ENCODE results near the gene NCAM2. TPM values are rescaled to one million over a fixed set of nuclear protein-coding genes. Genes with fewer than 3 reads are reported as not detected.

NCAM2 gene
- total and polyA plus RNA-seq, 2 of the 8 experiments (the other 6 are each of a cell fraction or from before 2014, with no cell fraction given), result 0.14 to 1.1 TPM

DNA sequence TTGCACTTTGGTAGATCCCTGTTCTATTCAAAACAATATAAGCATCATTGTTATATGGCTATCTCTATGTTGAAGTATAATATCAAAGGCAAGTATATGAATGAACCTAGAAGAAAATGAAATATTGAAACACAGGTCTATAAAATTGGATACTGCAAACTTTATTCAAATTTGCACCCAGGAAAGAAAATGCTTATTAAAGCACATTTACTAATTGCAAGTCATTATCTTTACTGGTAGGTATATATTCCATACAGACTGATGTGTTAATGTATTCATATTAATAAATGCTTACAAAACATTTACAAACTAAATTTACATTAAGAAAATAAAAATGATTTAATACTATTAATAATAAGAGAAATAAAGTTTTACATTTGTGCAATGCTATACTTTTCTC is 469.8 kb downstream of the NCAM2 start:
- H3K4me3 ChIP-seq (ENCODE audit: extremely low read depth in 1 of 4, insufficient read depth in 2 of 4, low read depth in 3 of 4, low read length in 4 of 4), result no peak overlapping the region
- no peak overlapping the region for H2AFZ ChIP-seq (ENCODE audit: low read length)
- H2BK15ac ChIP-seq (ENCODE audit: low read length), result no peak overlapping the region
- no peaks in the 10 kb centered on the region for H3K4me1 ChIP-seq (replicated peaks in 1 of 4; ENCODE audit: control insufficient read depth in 3 of 4, insufficient read depth in 4 of 4, low read length in 3 of 4)
- no peak overlapping the region for H3K9ac ChIP-seq (replicated peaks in 1 of 4; ENCODE audit: extremely low read depth in 1 of 4, low read depth in 3 of 4, low read length in 3 of 4)
- no peaks in the 10 kb centered on the region for H3K23me2 ChIP-seq (ENCODE audit: low read depth, low read length)
- ChIA-PET POLR2A (ENCODE audit: partially characterized antibody) (no interaction called here), CTCF (ENCODE audit: partially characterized antibody) (interaction anchor here (0.7 kb wide), 1 partner anchor 504 kb away, joined by 3 read pairs; no protein-coding TSS in a partner anchor)
- H3K79me2 ChIP-seq (ENCODE audit: control insufficient read depth in 1 of 2, insufficient read depth in 2 of 2, low read length in 2 of 2), result no peaks in the 10 kb centered on the region
- no peak overlapping the region for H2BK120ac ChIP-seq (replicated peaks; ENCODE audit: low read depth, low read length)
- no peak overlapping the region for H4K91ac ChIP-seq (replicated peaks; ENCODE audit: insufficient read length, low read length)
- no peak overlapping the region for H3K18ac ChIP-seq (ENCODE audit: extremely low read depth, low read length)
- H3K23ac ChIP-seq (ENCODE audit: insufficient read length), result no peak overlapping the region
- no peak overlapping the region for H3K27ac ChIP-seq (ENCODE audit: low read depth, low read length)
- FAIRE-seq, result no peak
- H2AK5ac ChIP-seq (ENCODE audit: low read depth, low read length), result no peak overlapping the region
- H4K5ac ChIP-seq (ENCODE audit: insufficient read length, low read depth, low read length), result no peak overlapping the region
- H4K20me1 ChIP-seq (replicated peaks in 1 of 2; ENCODE audit: control insufficient read depth in 1 of 2, insufficient read depth in 2 of 2, low read length in 2 of 2), result no peaks in the 10 kb centered on the region
- H3K4me2 ChIP-seq (ENCODE audit: insufficient read depth in 1 of 2, low read depth in 2 of 2, low read length in 2 of 2), result no peak overlapping the region
- H3K56ac ChIP-seq (replicated peaks; ENCODE audit: insufficient read length, low read depth, low read length), result no peak overlapping the region
- H3K27me3 ChIP-seq (replicated peaks in 1 of 4; ENCODE audit: control insufficient read depth in 3 of 4, extremely low read depth in 1 of 4, insufficient read depth in 3 of 4, low read length in 3 of 4), result no peaks in the 10 kb centered on the region
- H3K14ac ChIP-seq (ENCODE audit: insufficient read length), result no peak overlapping the region
- no peaks in the 10 kb centered on the region for H3K79me1 ChIP-seq (ENCODE audit: low read depth, low read length)
- no peak overlapping the region for H4K8ac ChIP-seq (ENCODE audit: extremely low read depth, insufficient read depth, low read length)
- H2BK20ac ChIP-seq (ENCODE audit: low read length), result no peak overlapping the region
- H2BK5ac ChIP-seq (ENCODE audit: low read depth, low read length), result no peak overlapping the region
- H2BK12ac ChIP-seq (ENCODE audit: low read depth, low read length), result no peak overlapping the region
- H3K9me3 ChIP-seq (ENCODE audit: insufficient read depth in 2 of 2, low read depth in 1 of 2, low read length in 1 of 2), result no peaks in the 10 kb centered on the region
- no peak for DNase-seq (ENCODE audit: low read depth in 1 of 2, low spot score in 2 of 2)
- no peak overlapping the region for H3K4ac ChIP-seq (replicated peaks; ENCODE audit: insufficient read length, low read depth, low read length)
- no peaks in the 10 kb centered on the region for H3K36me3 ChIP-seq (ENCODE audit: control insufficient read depth in 2 of 4, insufficient read depth in 4 of 4, low read length in 3 of 4)
- TF ChIP-seq KDM5A (IDR thresholded peaks at IDR 0.05; ENCODE audit: low read length) (no peak), SP1 (IDR thresholded peaks at IDR 0.05; ENCODE audit: low read depth, low read length) (no peak), RFX5 (IDR thresholded peaks at IDR 0.05; ENCODE audit: borderline replicate concordance, low read depth, low read length) (no peak), RXRA (IDR thresholded peaks at IDR 0.05; ENCODE audit: insufficient read depth, low read depth, low read length) (no peak), KDM4A (IDR thresholded peaks at IDR 0.05; ENCODE audit: low read depth, low read length, severe bottlenecking) (no peak), SUZ12 (IDR thresholded peaks at IDR 0.05; ENCODE audit: low read length) (no peak), BCL11A (IDR thresholded peaks at IDR 0.05; ENCODE audit: low read depth in 2 of 2, low read length in 2 of 2) (no peak), POLR2AphosphoS5 (IDR thresholded peaks at IDR 0.05; ENCODE audit: low read depth, low read length) (no peak), NANOG (IDR thresholded peaks at IDR 0.05; ENCODE audit: insufficient read depth, low read depth, low read length, poor library complexity, severe bottlenecking) (no peak), BRCA1 (IDR thresholded peaks at IDR 0.05; ENCODE audit: low read depth, low read length) (no peak), SIN3A (conservative IDR thresholded peaks at IDR 0.05 in 1 of 2, IDR thresholded peaks at IDR 0.05 in 1 of 2; ENCODE audit: low read depth in 1 of 2, low read length in 2 of 2) (no peak), SP4 (IDR thresholded peaks at IDR 0.05; ENCODE audit: low read length) (no peak)
- TF ChIP-seq, protein P1, sequence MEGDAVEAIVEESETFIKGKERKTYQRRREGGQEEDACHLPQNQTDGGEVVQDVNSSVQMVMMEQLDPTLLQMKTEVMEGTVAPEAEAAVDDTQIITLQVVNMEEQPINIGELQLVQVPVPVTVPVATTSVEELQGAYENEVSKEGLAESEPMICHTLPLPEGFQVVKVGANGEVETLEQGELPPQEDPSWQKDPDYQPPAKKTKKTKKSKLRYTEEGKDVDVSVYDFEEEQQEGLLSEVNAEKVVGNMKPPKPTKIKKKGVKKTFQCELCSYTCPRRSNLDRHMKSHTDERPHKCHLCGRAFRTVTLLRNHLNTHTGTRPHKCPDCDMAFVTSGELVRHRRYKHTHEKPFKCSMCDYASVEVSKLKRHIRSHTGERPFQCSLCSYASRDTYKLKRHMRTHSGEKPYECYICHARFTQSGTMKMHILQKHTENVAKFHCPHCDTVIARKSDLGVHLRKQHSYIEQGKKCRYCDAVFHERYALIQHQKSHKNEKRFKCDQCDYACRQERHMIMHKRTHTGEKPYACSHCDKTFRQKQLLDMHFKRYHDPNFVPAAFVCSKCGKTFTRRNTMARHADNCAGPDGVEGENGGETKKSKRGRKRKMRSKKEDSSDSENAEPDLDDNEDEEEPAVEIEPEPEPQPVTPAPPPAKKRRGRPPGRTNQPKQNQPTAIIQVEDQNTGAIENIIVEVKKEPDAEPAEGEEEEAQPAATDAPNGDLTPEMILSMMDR (IDR thresholded peaks at IDR 0.05; ENCODE audit: control extremely low read depth in 1 of 3, insufficient read depth in 1 of 3, low read depth in 1 of 3, low read length in 3 of 3), result no peak
